Measurements from ENCODE around the gene PARD3. TPM values are rescaled to one million over a fixed set of nuclear protein-coding genes. Genes with fewer than 3 reads are reported as not detected.

Gene PARD3
- polyA plus RNA-seq, 1 donor from 2014 or later: 12.4 TPM

DNA sequence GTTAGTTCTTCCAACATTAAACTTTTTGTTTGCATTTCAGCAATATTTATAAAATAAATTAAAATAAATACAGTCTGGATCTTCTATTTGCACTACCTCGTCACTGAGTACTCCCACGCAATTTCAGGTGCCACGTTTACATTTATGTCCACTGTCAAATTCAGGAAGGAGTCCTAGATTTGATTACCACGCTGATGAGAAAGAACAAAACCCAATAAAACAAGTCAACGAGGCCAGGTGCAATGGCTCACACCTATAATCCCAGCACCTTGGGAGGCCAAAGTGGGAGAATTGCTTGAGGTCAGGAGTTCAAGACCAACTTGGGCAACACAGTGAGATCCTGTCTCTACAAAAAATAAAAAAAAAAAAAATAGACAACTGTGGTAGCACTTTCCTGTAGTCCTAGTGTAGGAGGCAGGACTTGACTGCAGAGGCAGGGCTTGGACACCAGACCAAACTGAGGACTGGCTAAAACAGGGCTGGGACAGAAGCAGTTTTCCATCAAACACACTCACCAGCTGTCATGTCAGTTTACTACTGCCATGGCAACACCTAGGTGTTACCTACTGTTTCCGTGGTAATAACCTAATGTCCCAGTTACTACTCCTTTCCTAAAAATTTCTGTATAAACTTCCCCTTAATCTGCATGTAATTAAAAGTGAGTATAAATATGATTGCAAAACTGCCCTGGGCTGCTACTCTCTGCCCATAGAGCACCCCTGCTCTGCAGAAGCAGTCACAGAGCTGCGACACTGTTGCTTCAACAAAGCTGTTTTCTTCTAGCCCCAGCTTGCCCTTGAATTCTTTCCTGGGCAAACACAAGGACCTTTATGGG is 341.7 kb downstream of the PARD3 start:
- no peak overlapping the region for H3K4me3 ChIP-seq (ENCODE audit: low read length)
- TF ChIP-seq POLR2AphosphoS5 (IDR thresholded peaks at IDR 0.05): no peak
- no peak for TF ChIP-seq SMC3 (conservative IDR thresholded peaks at IDR 0.05; ENCODE audit: poor library complexity)
- TF ChIP-seq MXI1 (conservative IDR thresholded peaks at IDR 0.05; ENCODE audit: poor library complexity, severe bottlenecking): no peak
- TF ChIP-seq, protein P1, sequence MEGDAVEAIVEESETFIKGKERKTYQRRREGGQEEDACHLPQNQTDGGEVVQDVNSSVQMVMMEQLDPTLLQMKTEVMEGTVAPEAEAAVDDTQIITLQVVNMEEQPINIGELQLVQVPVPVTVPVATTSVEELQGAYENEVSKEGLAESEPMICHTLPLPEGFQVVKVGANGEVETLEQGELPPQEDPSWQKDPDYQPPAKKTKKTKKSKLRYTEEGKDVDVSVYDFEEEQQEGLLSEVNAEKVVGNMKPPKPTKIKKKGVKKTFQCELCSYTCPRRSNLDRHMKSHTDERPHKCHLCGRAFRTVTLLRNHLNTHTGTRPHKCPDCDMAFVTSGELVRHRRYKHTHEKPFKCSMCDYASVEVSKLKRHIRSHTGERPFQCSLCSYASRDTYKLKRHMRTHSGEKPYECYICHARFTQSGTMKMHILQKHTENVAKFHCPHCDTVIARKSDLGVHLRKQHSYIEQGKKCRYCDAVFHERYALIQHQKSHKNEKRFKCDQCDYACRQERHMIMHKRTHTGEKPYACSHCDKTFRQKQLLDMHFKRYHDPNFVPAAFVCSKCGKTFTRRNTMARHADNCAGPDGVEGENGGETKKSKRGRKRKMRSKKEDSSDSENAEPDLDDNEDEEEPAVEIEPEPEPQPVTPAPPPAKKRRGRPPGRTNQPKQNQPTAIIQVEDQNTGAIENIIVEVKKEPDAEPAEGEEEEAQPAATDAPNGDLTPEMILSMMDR (IDR thresholded peaks at IDR 0.05; ENCODE audit: poor library complexity, severe bottlenecking): no peak
- TF ChIP-seq TAF1 (IDR thresholded peaks at IDR 0.05; ENCODE audit: low read depth): no peak
- TF ChIP-seq EP300 (conservative IDR thresholded peaks at IDR 0.05; ENCODE audit: poor library complexity, severe bottlenecking): no peak
- TF ChIP-seq RAD21 (conservative IDR thresholded peaks at IDR 0.05): no peak
- no peak for TF ChIP-seq EZH2 (IDR thresholded peaks at IDR 0.05; ENCODE audit: borderline replicate concordance, insufficient read depth, low read length, poor library complexity, severe bottlenecking)
- TF ChIP-seq, protein P2, sequence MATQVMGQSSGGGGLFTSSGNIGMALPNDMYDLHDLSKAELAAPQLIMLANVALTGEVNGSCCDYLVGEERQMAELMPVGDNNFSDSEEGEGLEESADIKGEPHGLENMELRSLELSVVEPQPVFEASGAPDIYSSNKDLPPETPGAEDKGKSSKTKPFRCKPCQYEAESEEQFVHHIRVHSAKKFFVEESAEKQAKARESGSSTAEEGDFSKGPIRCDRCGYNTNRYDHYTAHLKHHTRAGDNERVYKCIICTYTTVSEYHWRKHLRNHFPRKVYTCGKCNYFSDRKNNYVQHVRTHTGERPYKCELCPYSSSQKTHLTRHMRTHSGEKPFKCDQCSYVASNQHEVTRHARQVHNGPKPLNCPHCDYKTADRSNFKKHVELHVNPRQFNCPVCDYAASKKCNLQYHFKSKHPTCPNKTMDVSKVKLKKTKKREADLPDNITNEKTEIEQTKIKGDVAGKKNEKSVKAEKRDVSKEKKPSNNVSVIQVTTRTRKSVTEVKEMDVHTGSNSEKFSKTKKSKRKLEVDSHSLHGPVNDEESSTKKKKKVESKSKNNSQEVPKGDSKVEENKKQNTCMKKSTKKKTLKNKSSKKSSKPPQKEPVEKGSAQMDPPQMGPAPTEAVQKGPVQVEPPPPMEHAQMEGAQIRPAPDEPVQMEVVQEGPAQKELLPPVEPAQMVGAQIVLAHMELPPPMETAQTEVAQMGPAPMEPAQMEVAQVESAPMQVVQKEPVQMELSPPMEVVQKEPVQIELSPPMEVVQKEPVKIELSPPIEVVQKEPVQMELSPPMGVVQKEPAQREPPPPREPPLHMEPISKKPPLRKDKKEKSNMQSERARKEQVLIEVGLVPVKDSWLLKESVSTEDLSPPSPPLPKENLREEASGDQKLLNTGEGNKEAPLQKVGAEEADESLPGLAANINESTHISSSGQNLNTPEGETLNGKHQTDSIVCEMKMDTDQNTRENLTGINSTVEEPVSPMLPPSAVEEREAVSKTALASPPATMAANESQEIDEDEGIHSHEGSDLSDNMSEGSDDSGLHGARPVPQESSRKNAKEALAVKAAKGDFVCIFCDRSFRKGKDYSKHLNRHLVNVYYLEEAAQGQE (IDR thresholded peaks at IDR 0.05; ENCODE audit: borderline replicate concordance): no peak
- H3K27me3 ChIP-seq (ENCODE audit: insufficient read depth, low read depth, low read length): no peaks in the 10 kb centered on the region
- H3K9me3 ChIP-seq (ENCODE audit: low read length): no peaks in the 10 kb centered on the region
- H3K36me3 ChIP-seq (ENCODE audit: insufficient read depth, low read length): no peaks in the 10 kb centered on the region
- H4K20me1 ChIP-seq (ENCODE audit: insufficient read depth): no peaks in the 10 kb centered on the region
- no peaks in the 10 kb centered on the region for H3K9me2 ChIP-seq (ENCODE audit: insufficient read depth, low read length)
- no peaks in the 10 kb centered on the region for H3K79me2 ChIP-seq (replicated peaks; ENCODE audit: insufficient read depth, low read length)
- H2AFZ ChIP-seq (ENCODE audit: low read depth, low read length): no peak overlapping the region
- H3K4me2 ChIP-seq (ENCODE audit: low read length): no peak overlapping the region
- H3K9ac ChIP-seq (ENCODE audit: low read length): no peak overlapping the region
- H3F3A ChIP-seq (ENCODE audit: insufficient read depth, low read length, poor library complexity, severe bottlenecking): no peaks in the 10 kb centered on the region
- H3K27ac ChIP-seq (ENCODE audit: low read length): no peak overlapping the region

DNA sequence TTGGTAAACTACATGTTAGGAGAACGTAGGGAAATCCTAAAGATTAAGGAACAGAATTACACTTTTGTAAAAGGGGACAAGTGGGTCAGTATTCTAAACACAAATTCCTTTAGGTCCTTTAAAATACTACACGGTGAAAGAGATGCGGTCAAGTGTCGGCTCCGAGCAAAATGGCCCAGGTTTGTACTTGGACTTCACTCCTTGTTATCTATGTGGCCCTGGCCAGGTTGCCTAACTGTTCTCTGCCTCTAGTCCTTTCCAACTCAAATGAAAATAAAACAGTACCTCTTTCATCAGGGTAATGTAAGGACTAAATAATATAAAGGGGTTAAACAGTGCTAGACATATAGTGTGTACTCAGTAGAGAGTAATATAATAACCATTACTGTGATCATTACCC is 344.8 kb downstream of the PARD3 start:
- Histone ChIP-seq H2AFZ (ENCODE audit: low read depth, low read length) (no peak overlapping the region), H3K79me2 (replicated peaks; ENCODE audit: insufficient read depth, low read length) (no peaks in the 10 kb centered on the region), H3K4me2 (ENCODE audit: low read length) (no peak overlapping the region), H3K36me3 (ENCODE audit: insufficient read depth, low read length) (no peaks in the 10 kb centered on the region), H3K9ac (ENCODE audit: low read length) (no peak overlapping the region), H3K27ac (ENCODE audit: low read length) (no peak overlapping the region), H3K9me3 (ENCODE audit: low read length) (no peaks in the 10 kb centered on the region), H3F3A (ENCODE audit: insufficient read depth, low read length, poor library complexity, severe bottlenecking) (no peaks in the 10 kb centered on the region), H3K27me3 (ENCODE audit: insufficient read depth, low read depth, low read length) (no peaks in the 10 kb centered on the region), H3K4me3 (ENCODE audit: low read length) (no peak overlapping the region), H4K20me1 (ENCODE audit: insufficient read depth) (no peaks in the 10 kb centered on the region), H3K9me2 (ENCODE audit: insufficient read depth, low read length) (no peaks in the 10 kb centered on the region)
- TF ChIP-seq TAF1 (IDR thresholded peaks at IDR 0.05; ENCODE audit: low read depth) (no peak), EZH2 (IDR thresholded peaks at IDR 0.05; ENCODE audit: borderline replicate concordance, insufficient read depth, low read length, poor library complexity, severe bottlenecking) (no peak), EP300 (conservative IDR thresholded peaks at IDR 0.05; ENCODE audit: poor library complexity, severe bottlenecking) (no peak)
- TF ChIP-seq, protein P2 (IDR thresholded peaks at IDR 0.05; ENCODE audit: borderline replicate concordance): no peak
